ENCODE results near the gene ZNF394.
"Not testable (repeated sequence)": the region's sequence is repeated elsewhere in the genome, so short reads cannot be mapped to it uniquely, and the experiment has no call there.

GRCh38 chr7:99501236-99501635 lies 1.2 kb upstream of the ZNF394 start:
- TF ChIP-seq, protein P1, sequence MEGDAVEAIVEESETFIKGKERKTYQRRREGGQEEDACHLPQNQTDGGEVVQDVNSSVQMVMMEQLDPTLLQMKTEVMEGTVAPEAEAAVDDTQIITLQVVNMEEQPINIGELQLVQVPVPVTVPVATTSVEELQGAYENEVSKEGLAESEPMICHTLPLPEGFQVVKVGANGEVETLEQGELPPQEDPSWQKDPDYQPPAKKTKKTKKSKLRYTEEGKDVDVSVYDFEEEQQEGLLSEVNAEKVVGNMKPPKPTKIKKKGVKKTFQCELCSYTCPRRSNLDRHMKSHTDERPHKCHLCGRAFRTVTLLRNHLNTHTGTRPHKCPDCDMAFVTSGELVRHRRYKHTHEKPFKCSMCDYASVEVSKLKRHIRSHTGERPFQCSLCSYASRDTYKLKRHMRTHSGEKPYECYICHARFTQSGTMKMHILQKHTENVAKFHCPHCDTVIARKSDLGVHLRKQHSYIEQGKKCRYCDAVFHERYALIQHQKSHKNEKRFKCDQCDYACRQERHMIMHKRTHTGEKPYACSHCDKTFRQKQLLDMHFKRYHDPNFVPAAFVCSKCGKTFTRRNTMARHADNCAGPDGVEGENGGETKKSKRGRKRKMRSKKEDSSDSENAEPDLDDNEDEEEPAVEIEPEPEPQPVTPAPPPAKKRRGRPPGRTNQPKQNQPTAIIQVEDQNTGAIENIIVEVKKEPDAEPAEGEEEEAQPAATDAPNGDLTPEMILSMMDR (IDR thresholded peaks at IDR 0.05) = not testable (repeated sequence)
- TF ChIP-seq POLR2A (IDR thresholded peaks at IDR 0.05) = not testable (repeated sequence)
